ENCODE results near the gene CMC4. TPM values are rescaled to one million over a fixed set of nuclear protein-coding genes. Genes with fewer than 3 reads are reported as not detected.

Gene CMC4
- total and polyA plus RNA-seq, 9 of the 15 experiments (the other 6 are each of a cell fraction or from before 2014, with no cell fraction given) = 3.5 to 16.9 (median 8.2) TPM

DNA sequence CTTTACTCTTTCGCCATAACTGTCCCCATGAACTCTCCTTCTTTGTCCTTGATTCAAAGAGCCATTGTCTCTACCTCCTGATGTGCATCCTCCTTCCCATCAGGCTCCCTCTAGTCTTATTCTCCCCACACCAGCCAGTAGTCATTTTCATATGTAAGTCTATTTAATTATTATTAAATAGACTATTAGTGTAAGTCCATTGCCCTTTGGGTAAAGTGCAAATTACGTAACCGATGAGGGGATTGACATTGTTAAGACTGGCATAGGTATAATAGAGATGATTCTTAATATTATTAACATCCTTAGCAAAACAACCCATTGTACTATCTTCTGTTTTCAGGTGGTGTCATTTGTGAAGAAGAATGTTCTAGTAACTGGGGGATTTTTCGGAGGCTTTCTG lies 16.7 kb downstream of the CMC4 start:
- 98% methylated on average over 4 of the region's 4 CpGs for WGBS (ENCODE audit: insufficient coverage, low coverage, missing lambda C conversion rate)

DNA sequence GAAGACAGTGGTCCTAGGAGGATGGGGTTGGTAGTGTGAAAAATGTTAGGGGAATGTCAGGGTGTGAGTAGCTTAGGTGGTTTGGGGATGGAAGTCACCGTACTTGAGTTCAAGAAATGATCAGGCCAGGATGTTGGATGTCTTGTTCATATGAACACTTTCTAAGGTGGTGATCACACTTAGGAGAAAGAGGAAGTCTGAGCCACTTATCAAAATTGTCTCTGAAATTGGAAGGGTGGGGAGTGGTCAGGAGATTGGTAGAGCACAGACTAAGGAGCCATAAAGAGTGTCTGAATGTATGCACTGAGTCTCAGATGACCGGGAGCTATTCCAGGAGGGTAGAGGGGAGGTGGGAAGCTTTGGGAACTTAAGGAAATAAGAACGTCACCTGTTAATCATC lies 17.3 kb downstream of the CMC4 start:
- Histone ChIP-seq H3K9ac (ENCODE audit: insufficient read depth in 1 of 2, low read depth in 2 of 2, low read length in 2 of 2) (no peak overlapping the region), H3K9me1 (ENCODE audit: control insufficient read depth, insufficient read depth, low read length) (no peaks in the 10 kb centered on the region), H3K4me3 (no peak overlapping the region), H3K4me1 (replicated peaks in 1 of 2; ENCODE audit: control insufficient read depth in 2 of 2, insufficient read depth in 2 of 2, low read length in 2 of 2) (peaks cover 0 to 9% of the 10 kb centered on the region in 2 experiments; a peak in 3 of 5 replicates), H2AFZ (ENCODE audit: low read depth, low read length) (no peak overlapping the region), H3K4me2 (ENCODE audit: insufficient read depth, low read length) (no peak overlapping the region), H3K27ac (ENCODE audit: extremely low read depth, low read depth, low read length) (no peak overlapping the region), H3K27me3 (ENCODE audit: control insufficient read depth in 2 of 2, insufficient read depth in 2 of 2, low read length in 2 of 2) (no peaks in the 10 kb centered on the region), H3K9me3 (replicated peaks; ENCODE audit: control insufficient read depth, insufficient read depth, low read depth, low read length) (no peaks in the 10 kb centered on the region), H3K79me2 (ENCODE audit: control insufficient read depth, insufficient read depth, low read length) (peaks cover 11% of the 10 kb centered on the region; the same call in 1 of the 3 replicates), H4K20me1 (replicated peaks; ENCODE audit: control insufficient read depth, insufficient read depth, low read length) (no peaks in the 10 kb centered on the region), H3K36me3 (ENCODE audit: control insufficient read depth, insufficient read depth, low read length) (peaks cover 46% of the 10 kb centered on the region; the same call in 2 of the 3 replicates)
- no peak for TF ChIP-seq HNRNPUL1 (IDR thresholded peaks at IDR 0.05; ENCODE audit: low read length)
- peak; percentile 74 for TF ChIP-seq SPI1 (IDR thresholded peaks at IDR 0.05; ENCODE audit: borderline replicate concordance, low read depth, low read length)
- no peak for ATAC-seq
- in situ Hi-C loops (cut with MboI) (no loop called here), intact Hi-C loops (cut with micrococcal nuclease) (no loop called here)
- WGBS (ENCODE audit: insufficient coverage, low coverage, missing lambda C conversion rate) = 63% methylated on average over 1 of the region's 3 CpGs
- BruUV-seq (replicated peaks) = no TSS peak
- POLR2A ChIA-PET = no interaction called here
- FAIRE-seq = no peak
- CTCF ChIA-PET (ENCODE audit: low intra/inter-chr PET ratio) = no interaction called here
- no peak for DNase-seq (ENCODE audit: extremely low read depth in 1 of 4, low spot score in 3 of 4)

More for the DNA sequence above, 16.7 kb downstream of the CMC4 start:
- no peaks in the 10 kb centered on the region for H3K27me3 ChIP-seq (ENCODE audit: control insufficient read depth in 2 of 2, insufficient read depth in 2 of 2, low read length in 2 of 2)
- H3K36me3 ChIP-seq (ENCODE audit: control insufficient read depth, insufficient read depth, low read length) = peaks cover 49% of the 10 kb centered on the region; the same call in 2 of the 3 replicates
- no peak overlapping the region for H3K9ac ChIP-seq (ENCODE audit: insufficient read depth in 1 of 2, low read depth in 2 of 2, low read length in 2 of 2)
- FAIRE-seq = no peak
- intact Hi-C loops (cut with micrococcal nuclease) = no loop called here
- no peak for ATAC-seq
- POLR2A ChIA-PET = no interaction called here
- H3K4me1 ChIP-seq (replicated peaks in 1 of 2; ENCODE audit: control insufficient read depth in 2 of 2, insufficient read depth in 2 of 2, low read length in 2 of 2) = peaks cover 0 to 9% of the 10 kb centered on the region in 2 experiments; a peak in 3 of 5 replicates
- H3K9me1 ChIP-seq (ENCODE audit: control insufficient read depth, insufficient read depth, low read length) = no peaks in the 10 kb centered on the region
- H2AFZ ChIP-seq (ENCODE audit: low read depth, low read length) = no peak overlapping the region
- no peak for DNase-seq (ENCODE audit: extremely low read depth in 1 of 4, low spot score in 3 of 4)
- BruUV-seq (replicated peaks) = no TSS peak
- TF ChIP-seq HNRNPH1 (optimal IDR thresholded peaks at IDR 0.05; ENCODE audit: low read depth, low read length) (no peak), BACH1 (tag; IDR thresholded peaks at IDR 0.05) (no peak), MECOM (CRISPR knock-in tag; IDR thresholded peaks at IDR 0.05) (no peak), HDAC2 (IDR thresholded peaks at IDR 0.05) (no peak), CSDE1 (IDR thresholded peaks at IDR 0.05) (no peak), PRMT5 (CRISPR knock-in tag; IDR thresholded peaks at IDR 0.05) (no peak), SIN3B (IDR thresholded peaks at IDR 0.05; ENCODE audit: low read depth) (no peak), PML (IDR thresholded peaks at IDR 0.05; ENCODE audit: low read length) (no peak), ARHGAP35 (IDR thresholded peaks at IDR 0.05; ENCODE audit: partially characterized antibody) (no peak)
- H3K9me3 ChIP-seq (replicated peaks; ENCODE audit: control insufficient read depth, insufficient read depth, low read depth, low read length) = no peaks in the 10 kb centered on the region
- H3K27ac ChIP-seq (ENCODE audit: extremely low read depth, low read depth, low read length) = no peak overlapping the region
- no peaks in the 10 kb centered on the region for H4K20me1 ChIP-seq (replicated peaks; ENCODE audit: control insufficient read depth, insufficient read depth, low read length)
- H3K79me2 ChIP-seq (ENCODE audit: control insufficient read depth, insufficient read depth, low read length) = peaks cover 8% of the 10 kb centered on the region; the same call in 1 of the 3 replicates
- H3K4me3 ChIP-seq = no peak overlapping the region
- H3K4me2 ChIP-seq (ENCODE audit: insufficient read depth, low read length) = no peak overlapping the region
- in situ Hi-C loops (cut with MboI) = no loop called here
- CTCF ChIA-PET (ENCODE audit: low intra/inter-chr PET ratio) = no interaction called here
